OCI-LY3 (cell line): Measurements from ENCODE around the gene TRIM46.

Experiments used
- EZH2phosphoT487 ChIP-seq: fragments of 200-600 bp; shearing (Covaris generic); IDR thresholded peaks from 2 replicates; pipeline ENCODE4 v1.6.1; 2018; ENCODE audit warnings: antibody characterized with exemption, mixed run types, low read depth
- TF ChIP-seq, protein P1 (sequence below): fragments of 200-600, 300-600 bp; sonication (generic); IDR thresholded peaks from 2 replicates; pipeline ENCODE4 v1.5.1; 2014; ENCODE audit warnings: antibody characterized with exemption, low read length, low read depth

GRCh38 chr1:155126556-155127104 lies 47.0 kb upstream of the TRIM46 start:
- TF ChIP-seq, protein P1, sequence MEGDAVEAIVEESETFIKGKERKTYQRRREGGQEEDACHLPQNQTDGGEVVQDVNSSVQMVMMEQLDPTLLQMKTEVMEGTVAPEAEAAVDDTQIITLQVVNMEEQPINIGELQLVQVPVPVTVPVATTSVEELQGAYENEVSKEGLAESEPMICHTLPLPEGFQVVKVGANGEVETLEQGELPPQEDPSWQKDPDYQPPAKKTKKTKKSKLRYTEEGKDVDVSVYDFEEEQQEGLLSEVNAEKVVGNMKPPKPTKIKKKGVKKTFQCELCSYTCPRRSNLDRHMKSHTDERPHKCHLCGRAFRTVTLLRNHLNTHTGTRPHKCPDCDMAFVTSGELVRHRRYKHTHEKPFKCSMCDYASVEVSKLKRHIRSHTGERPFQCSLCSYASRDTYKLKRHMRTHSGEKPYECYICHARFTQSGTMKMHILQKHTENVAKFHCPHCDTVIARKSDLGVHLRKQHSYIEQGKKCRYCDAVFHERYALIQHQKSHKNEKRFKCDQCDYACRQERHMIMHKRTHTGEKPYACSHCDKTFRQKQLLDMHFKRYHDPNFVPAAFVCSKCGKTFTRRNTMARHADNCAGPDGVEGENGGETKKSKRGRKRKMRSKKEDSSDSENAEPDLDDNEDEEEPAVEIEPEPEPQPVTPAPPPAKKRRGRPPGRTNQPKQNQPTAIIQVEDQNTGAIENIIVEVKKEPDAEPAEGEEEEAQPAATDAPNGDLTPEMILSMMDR: no peak
- no peak for TF ChIP-seq EZH2phosphoT487
